ENCODE data around the gene RASAL1.

The RASAL1 gene

GRCh38 chr12:113114447-113115178, 20.9 kb downstream of the RASAL1 start:
- DNase-seq, result no peak

DNA sequence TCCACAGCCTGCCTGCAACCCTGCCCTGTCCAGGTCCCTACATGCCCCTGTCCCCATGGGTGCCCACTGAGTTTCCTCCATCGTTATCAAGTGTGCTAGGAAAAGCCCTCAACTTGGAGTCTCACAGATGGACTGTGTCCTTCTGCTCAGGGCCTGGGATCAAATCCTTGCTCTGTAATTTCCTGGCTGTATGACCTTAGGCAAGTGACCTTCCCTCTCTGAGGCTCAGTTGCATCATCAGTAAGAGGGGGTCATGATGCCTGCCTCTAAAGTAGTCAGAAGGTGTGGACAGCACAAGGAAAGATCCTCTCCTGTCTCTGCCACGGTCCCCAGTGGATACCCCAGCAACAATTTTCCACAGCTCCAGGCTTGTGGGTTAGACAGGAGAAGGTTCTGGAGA, 22.2 kb downstream of the RASAL1 start:
- no peak for DNase-seq

GRCh38 chr12:113112043-113112899, 23.3 kb downstream of the RASAL1 start:
- no peak for DNase-seq

DNA sequence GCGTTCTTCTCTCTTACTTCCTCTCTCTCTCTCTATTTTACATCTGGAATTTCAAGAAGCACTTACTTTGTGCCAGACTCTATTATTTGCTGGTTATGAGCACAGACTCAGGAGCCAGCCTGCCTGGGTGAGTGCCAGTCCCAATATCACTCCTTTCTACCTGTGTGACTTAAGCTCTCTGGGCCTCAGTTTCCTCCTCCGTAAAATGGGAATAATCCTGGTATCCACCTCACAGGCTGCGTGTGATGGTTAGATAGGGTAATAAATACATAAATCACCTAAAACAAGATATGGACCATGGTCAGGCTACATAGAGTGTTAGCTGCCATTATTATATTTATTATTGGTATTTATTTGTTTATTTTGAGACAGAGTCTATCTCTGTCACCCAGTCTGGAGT, 24.3 kb downstream of the RASAL1 start:
- DNase-seq, result no peak

DNA sequence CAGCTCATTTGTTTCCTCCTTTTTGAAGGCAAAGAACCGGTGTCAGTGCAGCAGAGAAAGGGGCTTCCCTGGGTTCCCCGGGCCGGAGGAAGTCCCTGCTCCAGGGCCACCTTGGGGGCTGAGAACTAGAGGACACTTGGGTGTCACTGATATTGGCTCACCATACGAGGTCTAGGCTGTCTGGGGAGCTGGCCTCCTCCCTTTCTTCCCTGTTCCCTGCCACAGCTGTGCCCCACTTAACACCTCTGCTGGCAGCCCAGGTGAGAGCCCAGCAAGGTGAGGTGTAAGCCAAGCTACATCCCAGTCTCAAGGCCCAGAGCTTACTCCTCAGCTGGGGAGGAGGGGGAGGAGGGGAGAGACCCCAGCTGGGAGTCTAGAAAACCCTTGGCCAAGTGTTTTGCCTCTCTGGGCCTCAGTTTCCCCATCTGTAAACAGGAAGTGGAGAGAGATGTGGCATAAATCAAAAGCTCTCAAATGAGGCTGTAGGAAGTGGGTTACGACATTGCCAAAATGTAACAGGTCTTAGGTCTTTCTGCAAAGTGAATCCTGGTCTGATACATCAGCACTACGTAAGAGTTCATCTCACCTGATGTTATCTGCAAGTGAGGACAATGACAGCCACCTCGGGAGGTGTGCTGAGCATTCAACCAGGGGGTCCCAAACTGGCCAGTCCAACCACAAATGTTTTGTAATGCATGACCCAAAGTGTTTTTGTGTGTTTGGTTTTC, 25.5 kb downstream of the RASAL1 start:
- DNase-seq, result no peak

- no peak for DNase-seq
These were observed 26.2 kb downstream of the RASAL1 start for GRCh38 chr12:113109360-113109759.

GRCh38 chr12:113108308-113108707, 27.3 kb downstream of the RASAL1 start:
- DNase-seq, result no peak

DNA sequence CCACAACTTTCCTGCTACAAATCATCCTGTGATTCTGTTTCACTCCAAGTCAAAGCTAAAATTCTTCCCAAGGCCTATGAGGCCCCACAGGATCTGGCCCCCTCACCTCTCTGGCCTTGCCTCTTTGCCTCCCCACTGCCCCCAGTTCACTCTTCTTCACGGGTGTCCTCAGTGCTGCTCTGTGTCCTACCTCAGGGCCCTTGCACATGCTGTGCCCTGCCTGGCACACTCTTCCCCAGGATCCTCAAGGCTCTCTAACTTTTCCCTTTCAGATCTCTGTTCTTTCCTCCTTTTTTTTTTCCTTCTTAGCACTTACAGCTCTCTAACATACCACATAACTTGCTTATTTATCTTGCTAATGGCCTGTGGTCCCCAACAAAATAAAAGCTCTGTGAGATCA, 29.2 kb downstream of the RASAL1 start:
- no peak for DNase-seq

DNA sequence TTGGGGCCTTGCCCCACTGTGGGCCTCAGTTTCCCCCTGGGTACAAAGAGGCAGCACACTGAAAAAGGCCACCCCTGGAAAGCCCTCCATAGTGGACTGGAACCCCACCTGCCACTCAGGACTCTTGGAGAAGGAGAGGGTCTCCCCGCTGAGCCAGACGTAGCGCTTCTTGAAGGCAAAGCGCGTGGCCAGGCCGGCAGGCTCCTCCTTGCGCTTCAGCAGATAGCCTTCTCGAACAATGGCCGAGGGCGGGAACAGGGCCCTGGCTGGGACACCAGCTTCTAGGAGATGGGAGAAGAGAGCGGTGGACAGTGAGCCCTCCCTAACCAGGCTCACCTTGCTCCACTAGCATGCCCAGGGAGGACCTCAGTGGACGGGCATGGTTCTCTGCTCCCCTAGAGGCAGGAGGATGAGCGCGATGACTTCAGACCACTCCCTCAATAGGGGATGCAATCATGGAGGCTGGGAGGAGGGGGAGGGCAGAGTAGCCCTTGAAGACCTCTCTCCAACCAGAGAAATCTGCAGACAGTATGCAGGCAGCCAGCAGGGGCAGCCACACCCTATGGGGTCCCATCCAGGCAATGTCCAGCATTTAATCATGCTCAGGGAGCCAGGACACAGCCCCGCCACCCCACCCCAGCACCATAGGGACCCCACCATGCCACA, 29.8 kb downstream of the RASAL1 start:
- DNase-seq, result no peak

GRCh38 chr12:113104953-113105510, 30.5 kb downstream of the RASAL1 start:
- DNase-seq, result no peak

DNA sequence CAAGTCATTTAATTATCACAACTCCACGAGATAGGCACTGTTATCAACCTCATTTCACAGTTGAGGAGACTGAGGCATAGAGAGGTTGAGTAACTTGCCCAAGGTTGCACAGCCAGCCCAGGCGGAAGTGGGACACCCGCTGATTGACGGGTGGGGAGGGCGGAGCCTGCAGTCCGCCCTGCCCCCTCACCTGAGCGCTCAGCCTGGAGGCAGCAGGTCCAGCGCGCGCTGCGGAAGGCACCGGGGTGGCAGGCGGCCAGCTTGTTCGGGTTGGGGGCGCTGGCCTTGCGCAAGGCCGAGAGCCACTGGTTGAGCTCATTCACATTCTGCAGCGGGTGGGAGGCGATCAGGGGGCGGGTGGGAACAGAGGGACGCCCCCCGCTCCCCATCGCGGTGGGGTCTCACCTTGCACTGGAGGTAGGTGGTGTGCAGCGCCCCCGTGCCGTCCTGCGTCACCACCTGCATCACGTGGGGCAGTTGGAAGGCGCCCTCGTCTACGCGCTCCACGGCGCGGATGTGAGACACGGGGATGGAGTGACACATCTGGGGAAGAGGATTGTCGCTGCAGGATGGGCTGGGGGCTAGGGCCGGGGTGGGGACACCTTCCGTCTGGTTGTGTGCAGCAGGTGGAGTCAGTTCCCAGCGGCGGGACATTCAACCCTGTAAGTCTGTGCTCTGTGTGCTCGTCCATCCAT, 31.7 kb downstream of the RASAL1 start:
- DNase-seq, result peak; percentile 51 to 54

DNA sequence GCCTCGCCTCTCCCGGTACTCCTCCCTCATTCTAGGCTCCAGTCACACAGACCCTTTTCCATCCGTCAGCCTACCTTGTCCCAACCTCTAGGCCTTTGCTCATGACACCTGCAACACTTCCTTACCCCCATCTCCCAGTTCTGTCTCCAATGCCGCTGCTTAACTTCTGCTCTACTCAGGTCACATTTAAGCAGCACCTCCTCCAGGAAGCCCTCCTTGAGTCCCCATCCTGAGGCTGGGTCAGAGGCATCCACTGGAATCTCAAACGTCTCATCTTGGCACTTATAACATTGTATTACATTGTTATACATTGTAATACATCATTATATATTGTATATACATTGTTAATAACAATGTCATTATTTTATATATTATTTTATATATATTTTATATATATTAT, 32.8 kb downstream of the RASAL1 start:
- DNase-seq, result no peak

- DNase-seq, result no peak
These were observed 33.8 kb downstream of the RASAL1 start for GRCh38 chr12:113101751-113102150.

GRCh38 chr12:113099764-113100163, 35.8 kb downstream of the RASAL1 start:
- DNase-seq, result no peak

DNA sequence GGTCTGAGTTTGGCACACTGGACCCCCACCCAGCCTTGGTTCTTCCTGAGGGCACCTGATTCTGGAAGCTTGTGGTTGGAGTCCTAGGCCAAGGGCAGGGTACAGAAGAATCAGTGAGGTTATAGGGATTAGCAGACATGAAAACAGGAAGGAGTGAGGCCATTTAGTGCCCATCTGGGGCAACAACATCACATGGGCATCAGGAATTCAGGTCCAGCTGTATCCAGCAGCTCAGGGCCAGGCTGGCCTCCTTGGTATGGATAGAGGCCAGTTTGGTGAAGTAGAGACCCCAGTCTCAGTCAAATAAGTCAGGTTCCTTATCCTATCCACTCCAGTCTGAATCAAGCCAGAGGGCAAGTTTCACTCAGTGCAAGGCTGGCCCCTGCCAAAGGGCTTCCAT, 36.2 kb downstream of the RASAL1 start:
- no peak for DNase-seq

- peak; percentile 60 to 66 for DNase-seq
These were observed 37.0 kb downstream of the RASAL1 start for GRCh38 chr12:113098441-113099028.

DNA sequence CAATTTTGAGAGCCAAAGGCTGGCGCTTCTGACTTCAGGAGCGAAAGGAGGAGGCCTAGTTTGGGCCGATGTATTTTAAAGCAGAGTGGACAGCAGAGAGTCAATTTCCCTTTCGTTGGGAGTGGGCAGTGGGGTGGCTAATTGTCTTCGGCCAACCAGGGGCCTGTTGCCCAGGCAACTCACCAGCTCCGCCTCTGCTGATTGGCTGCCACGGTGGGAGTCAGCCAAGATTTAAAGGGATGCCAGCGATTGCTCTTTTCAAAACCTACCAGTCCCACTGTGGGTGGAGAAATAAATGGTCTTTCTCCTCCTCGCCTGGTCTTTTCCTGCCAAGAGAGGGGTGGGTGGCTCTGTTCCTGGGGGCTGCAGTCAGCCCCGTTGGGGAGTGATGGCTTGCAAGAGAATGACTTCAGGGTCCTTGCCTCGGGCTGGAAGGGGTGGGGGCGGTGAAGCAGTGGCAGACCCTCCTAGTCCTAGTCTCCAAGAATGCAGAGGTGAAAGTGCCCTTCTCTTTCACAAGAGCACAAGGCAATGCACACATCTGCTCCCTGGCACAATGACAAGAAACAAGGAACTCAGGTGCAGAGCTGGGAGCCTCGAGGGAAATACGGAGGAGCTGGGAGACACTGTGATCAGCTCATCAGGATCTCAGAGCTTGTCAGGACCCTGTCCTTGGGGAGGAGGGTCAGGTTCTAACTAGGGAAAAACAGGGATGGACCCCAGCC, 37.7 kb downstream of the RASAL1 start:
- no peak for DNase-seq

GRCh38 chr12:113096675-113097461, 38.7 kb downstream of the RASAL1 start:
- no peak for DNase-seq

- DNase-seq, result no peak
These were observed 40.2 kb downstream of the RASAL1 start for GRCh38 chr12:113095405-113095804.

DNA sequence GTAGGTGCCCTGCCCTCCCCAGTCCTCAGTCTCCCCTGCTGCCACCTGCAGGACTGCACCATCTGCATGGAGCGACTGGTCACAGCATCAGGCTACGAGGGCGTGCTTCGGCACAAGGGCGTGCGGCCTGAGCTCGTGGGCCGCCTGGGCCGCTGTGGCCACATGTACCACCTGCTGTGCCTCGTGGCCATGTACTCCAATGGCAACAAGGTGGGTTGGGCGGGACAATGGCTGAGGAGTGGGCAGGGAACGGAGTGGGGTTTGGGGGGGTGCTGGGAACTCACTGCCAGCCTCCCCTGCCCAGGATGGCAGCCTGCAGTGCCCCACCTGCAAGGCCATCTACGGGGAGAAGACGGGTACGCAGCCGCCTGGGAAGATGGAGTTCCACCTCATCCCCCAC, 40.8 kb downstream of the RASAL1 start:
- DNase-seq, result no peak

Measured in activated CD4-positive, alpha-beta T cell treated with anti-CD3 and anti-CD28 coated beads, Interleukin-2, amount 50 U/mL, for 4 hours (primary cell).